Breast epithelium (tissue), 3 donors: ENCODE measurements around the gene IL27RA.

ENCODE experiments used
- POLR2A ChIP-seq: fragments of 450-650 bp; IDR thresholded peaks from one replicate; pipeline ENCODE4 v1.6.1; 2016; ENCODE audit warnings: antibody characterized with exemption, mild to moderate bottlenecking, moderate library complexity
- POLR2AphosphoS5 ChIP-seq, 3 donors: sonication (generic); formaldehyde crosslinking; IDR thresholded peaks; one replicate each; pipeline ENCODE4 v1.6.1; 2017; ENCODE audit warnings: antibody characterized with exemption in 3 of 3
- TF ChIP-seq, protein P1 (sequence below), 3 donors: fragments of 450-650 bp; IDR thresholded peaks; one replicate each; pipeline ENCODE4 v1.5.1; 2016 to 2017; ENCODE audit warnings: antibody characterized with exemption in 3 of 3, mild to moderate bottlenecking in 3 of 3, moderate library complexity in 3 of 3

DNA sequence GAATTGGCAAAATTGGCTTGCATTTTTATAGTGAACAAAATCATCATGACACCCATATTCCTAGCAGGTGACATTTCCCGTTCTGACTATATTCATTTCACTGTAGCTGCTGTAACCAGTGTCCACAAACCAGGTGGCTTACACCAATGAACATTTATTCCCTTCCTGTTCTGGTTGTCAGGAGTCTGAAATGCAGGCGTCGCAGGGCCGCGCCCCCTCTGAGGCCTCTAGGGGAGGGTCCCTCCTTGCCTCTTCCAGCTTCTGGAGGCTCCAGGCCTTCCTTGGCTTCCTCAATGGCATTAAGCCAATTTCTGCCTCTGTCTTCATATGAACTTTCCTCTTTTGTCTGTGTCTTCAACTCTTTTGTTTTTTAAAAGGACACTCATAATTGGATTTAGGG lies 10.1 kb upstream of the IL27RA start:
- no peak for TF ChIP-seq POLR2A
- no peak for TF ChIP-seq POLR2AphosphoS5 (IDR thresholded peaks at IDR 0.05)
- TF ChIP-seq, protein P1, sequence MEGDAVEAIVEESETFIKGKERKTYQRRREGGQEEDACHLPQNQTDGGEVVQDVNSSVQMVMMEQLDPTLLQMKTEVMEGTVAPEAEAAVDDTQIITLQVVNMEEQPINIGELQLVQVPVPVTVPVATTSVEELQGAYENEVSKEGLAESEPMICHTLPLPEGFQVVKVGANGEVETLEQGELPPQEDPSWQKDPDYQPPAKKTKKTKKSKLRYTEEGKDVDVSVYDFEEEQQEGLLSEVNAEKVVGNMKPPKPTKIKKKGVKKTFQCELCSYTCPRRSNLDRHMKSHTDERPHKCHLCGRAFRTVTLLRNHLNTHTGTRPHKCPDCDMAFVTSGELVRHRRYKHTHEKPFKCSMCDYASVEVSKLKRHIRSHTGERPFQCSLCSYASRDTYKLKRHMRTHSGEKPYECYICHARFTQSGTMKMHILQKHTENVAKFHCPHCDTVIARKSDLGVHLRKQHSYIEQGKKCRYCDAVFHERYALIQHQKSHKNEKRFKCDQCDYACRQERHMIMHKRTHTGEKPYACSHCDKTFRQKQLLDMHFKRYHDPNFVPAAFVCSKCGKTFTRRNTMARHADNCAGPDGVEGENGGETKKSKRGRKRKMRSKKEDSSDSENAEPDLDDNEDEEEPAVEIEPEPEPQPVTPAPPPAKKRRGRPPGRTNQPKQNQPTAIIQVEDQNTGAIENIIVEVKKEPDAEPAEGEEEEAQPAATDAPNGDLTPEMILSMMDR (IDR thresholded peaks at IDR 0.05): no peak
